Smooth muscle cell of the umbilical artery (primary cell): Measurements from ENCODE around the gene GJD4. TPM values are rescaled to one million over a fixed set of nuclear protein-coding genes. Genes with fewer than 3 reads are reported as not detected.

ENCODE experiments used
- total RNA-seq: library from RNA; depleted of rRNA; stranded (reverse); fragments of >200 nt; gene quantifications from 2 replicates; pipeline ENCODE4 v1.2.3, GENCODE V29; 2014

Gene GJD4, protein sequence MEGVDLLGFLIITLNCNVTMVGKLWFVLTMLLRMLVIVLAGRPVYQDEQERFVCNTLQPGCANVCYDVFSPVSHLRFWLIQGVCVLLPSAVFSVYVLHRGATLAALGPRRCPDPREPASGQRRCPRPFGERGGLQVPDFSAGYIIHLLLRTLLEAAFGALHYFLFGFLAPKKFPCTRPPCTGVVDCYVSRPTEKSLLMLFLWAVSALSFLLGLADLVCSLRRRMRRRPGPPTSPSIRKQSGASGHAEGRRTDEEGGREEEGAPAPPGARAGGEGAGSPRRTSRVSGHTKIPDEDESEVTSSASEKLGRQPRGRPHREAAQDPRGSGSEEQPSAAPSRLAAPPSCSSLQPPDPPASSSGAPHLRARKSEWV
- total RNA-seq, result not detected in 2 replicates

DNA sequence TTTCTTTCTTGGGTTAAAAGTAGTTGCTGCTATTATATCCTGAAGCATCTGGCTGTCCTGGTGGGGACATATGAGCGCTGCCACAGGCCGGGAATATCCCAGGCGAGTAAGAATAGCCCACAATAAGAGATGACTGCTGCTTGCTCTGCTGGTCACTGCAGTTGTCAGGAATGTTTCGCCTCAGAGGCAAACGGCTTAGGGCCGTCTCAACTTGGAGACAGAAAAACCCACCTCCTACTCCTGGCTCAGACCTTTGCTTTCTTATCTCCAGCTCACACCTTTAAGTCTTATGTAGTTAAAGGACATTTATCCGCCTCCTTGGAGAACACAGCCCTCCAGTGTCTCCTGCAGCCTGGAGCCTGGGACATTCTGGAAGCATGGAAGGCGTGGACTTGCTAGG, at the start of gene GJD4:
Gene GJD4, plus strand, starts transcription at position 151 of the 400 bp plus-strand sequence. Its CDS starts 227 bp downstream, at position 378.

DNA sequence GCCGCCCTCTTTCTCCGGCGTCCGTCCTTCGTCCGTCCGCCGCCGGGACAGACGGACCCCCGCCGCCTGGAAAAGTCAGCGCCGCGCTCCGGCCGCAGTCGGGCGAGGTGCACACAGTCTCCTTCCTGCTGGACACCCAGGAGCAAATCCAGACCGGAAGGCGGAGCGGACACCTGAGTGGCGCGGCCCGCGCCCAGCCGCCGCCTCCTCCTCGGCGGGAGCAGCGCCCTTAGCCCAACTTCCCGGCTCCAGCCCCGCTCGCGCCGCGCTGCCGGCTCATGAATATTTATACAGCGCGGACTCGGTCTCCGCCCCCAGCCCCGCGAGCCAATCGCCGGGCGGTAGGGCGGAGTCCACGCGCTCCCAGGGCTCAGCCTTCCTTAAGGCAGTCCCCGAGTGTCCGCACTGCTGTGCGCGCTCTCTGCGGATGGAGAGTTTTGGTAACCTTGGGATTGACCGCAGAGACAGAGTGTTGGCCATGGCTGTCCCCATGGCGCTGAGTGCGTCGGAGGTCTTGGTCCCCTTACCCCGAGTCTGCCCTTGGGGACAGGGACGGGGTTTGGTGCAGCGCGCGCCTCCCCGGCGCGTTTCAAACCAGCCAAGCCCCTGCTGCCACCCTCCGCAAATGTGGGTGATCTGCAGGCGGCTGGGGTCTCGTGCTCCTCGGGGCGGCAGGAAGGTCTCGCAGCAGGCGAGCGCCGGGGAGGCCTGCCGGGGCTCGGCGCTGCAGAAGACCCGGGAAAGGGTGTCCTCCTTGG, 37.1 kb downstream of the GJD4 start, which contains the start of gene FZD8:
Gene FZD8, minus strand, starts transcription at position 262 of the 758 bp plus-strand sequence. CDS start 867 bp downstream, outside the sequence.

Other genes with a start within 250 kb of the GJD4 start
- 17.8 and 25.2 TPM in 2 replicates for gene FZD8, start 37.0 kb downstream of the GJD4 start, total RNA-seq